ENCODE measurements around the gene WDFY4. TPM values are rescaled to one million over a fixed set of nuclear protein-coding genes. Genes with fewer than 3 reads are reported as not detected.

Gene WDFY4
- total and polyA plus RNA-seq, 2 of the 4 experiments (the other 2 are of a cell fraction): not detected

DNA sequence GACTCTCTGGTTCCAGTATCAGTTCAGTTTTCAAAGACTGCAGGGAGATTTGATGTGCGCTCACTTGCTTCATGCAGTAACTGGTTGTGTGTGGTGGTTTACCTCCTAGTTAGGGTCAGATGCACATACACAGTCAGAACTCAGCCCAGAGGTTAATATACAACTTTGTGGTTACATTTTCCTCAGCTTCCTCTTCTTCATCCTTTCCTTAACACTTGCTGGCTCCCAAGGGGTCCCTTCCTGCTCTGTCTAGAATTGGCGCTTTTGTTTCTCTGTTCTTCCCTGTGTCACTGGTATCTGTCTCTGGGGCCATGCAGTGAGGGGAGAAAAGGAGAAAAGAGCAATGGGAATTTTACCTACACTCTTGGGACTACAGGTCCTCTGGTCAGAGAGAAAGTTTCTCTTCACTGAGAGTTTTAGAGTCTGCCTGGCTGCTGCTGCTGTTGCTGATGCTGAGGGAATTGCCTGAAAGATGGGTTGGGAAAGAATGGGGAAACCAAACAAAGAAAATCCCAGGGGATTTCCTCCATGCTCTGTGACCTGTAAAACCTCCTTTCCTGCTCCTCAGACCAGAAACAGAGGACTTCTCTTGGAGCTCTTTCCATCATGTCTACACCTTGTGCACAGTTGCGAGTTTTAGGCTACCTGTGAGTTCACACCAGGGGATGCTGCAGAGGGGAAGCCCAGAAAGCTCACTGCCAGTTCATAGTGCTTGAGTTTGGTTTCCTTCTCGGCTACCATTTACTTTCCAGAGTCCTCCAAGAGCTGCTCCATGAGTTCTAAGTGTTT lies 74.6 kb downstream of the WDFY4 start:
- Histone ChIP-seq H3K9ac (ENCODE audit: low read depth, low read length) (no peak overlapping the region), H3K18ac (ENCODE audit: low read depth, low read length) (no peak overlapping the region), H3K4me1 (ENCODE audit: control insufficient read depth, insufficient read depth, low read length) (no peaks in the 10 kb centered on the region), H3K36me3 (ENCODE audit: control insufficient read depth, insufficient read depth, low read length) (no peaks in the 10 kb centered on the region), H2BK20ac (ENCODE audit: low read depth, low read length) (no peak overlapping the region), H3K9me1 (ENCODE audit: insufficient read depth, low read length) (no peaks in the 10 kb centered on the region), H2BK120ac (ENCODE audit: low read depth, low read length) (no peak overlapping the region), H4K8ac (ENCODE audit: low read depth in 2 of 2, low read length in 2 of 2) (no peak overlapping the region), H2BK15ac (ENCODE audit: low read depth, low read length) (no peak overlapping the region), H2BK5ac (ENCODE audit: low read depth, low read length, poor library complexity, severe bottlenecking) (no peak overlapping the region), H3K14ac (replicated peaks; ENCODE audit: low read depth, low read length) (no peak overlapping the region), H2AFZ (replicated peaks; ENCODE audit: low read length, poor library complexity) (no peak overlapping the region), H3K4me2 (ENCODE audit: low read depth, low read length) (no peak overlapping the region), H3K4ac (ENCODE audit: low read depth, low read length) (no peak overlapping the region), H3K27me3 (ENCODE audit: control insufficient read depth, insufficient read depth, low read length) (peaks cover 2% of the 10 kb centered on the region), H2AK9ac (replicated peaks; ENCODE audit: low read depth, low read length, poor library complexity) (no peak overlapping the region), H3K27ac (ENCODE audit: insufficient read depth, low read length) (no peak overlapping the region), H4K20me1 (ENCODE audit: insufficient read depth, low read length) (no peaks in the 10 kb centered on the region), H3K4me3 (ENCODE audit: insufficient read depth, low read depth, low read length) (no peak overlapping the region), H3K79me1 (ENCODE audit: low read depth in 1 of 2, low read length in 2 of 2) (no peaks in the 10 kb centered on the region), H4K5ac (ENCODE audit: low read depth, low read length) (no peak overlapping the region), H3K9me3 (ENCODE audit: control insufficient read depth, insufficient read depth, low read length) (no peaks in the 10 kb centered on the region), H4K91ac (ENCODE audit: insufficient read depth, low read depth, low read length) (no peak overlapping the region), H3K23ac (ENCODE audit: low read depth, low read length) (no peak overlapping the region), H2AK5ac (ENCODE audit: low read depth, low read length) (no peak overlapping the region), H3K56ac (ENCODE audit: extremely low read depth, insufficient read depth, low read length) (no peak overlapping the region)
- no peak for DNase-seq
- CTCF ChIA-PET: no interaction called here
- intact Hi-C loops (cut with micrococcal nuclease): no loop called here
- in situ Hi-C loops (cut with MboI; ENCODE audit: low sequenced_read_pairs): no loop called here
- ATAC-seq (ENCODE audit: low read depth): no peak
- no peak for TF ChIP-seq SMC3 (IDR thresholded peaks at IDR 0.05; ENCODE audit: low read depth, low read length)
- TF ChIP-seq, protein P1, sequence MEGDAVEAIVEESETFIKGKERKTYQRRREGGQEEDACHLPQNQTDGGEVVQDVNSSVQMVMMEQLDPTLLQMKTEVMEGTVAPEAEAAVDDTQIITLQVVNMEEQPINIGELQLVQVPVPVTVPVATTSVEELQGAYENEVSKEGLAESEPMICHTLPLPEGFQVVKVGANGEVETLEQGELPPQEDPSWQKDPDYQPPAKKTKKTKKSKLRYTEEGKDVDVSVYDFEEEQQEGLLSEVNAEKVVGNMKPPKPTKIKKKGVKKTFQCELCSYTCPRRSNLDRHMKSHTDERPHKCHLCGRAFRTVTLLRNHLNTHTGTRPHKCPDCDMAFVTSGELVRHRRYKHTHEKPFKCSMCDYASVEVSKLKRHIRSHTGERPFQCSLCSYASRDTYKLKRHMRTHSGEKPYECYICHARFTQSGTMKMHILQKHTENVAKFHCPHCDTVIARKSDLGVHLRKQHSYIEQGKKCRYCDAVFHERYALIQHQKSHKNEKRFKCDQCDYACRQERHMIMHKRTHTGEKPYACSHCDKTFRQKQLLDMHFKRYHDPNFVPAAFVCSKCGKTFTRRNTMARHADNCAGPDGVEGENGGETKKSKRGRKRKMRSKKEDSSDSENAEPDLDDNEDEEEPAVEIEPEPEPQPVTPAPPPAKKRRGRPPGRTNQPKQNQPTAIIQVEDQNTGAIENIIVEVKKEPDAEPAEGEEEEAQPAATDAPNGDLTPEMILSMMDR (conservative IDR thresholded peaks at IDR 0.05; ENCODE audit: low read depth, low read length): no peak
- no peak for TF ChIP-seq MAZ (IDR thresholded peaks at IDR 0.05; ENCODE audit: borderline replicate concordance, low read depth, low read length)
- TF ChIP-seq CHD1 (IDR thresholded peaks at IDR 0.05; ENCODE audit: low read depth, low read length): no peak
- TF ChIP-seq USF2 (IDR thresholded peaks at IDR 0.05; ENCODE audit: low read depth, low read length): no peak
- no peak for TF ChIP-seq BHLHE40 (IDR thresholded peaks at IDR 0.05; ENCODE audit: low read depth, low read length)
- TF ChIP-seq RAD21 (IDR thresholded peaks at IDR 0.05; ENCODE audit: low read length): no peak
- no peak for TF ChIP-seq MAFK (IDR thresholded peaks at IDR 0.05; ENCODE audit: low read depth, low read length)
- TF ChIP-seq POLR2A (IDR thresholded peaks at IDR 0.05; ENCODE audit: low read depth, low read length): no peak
- TF ChIP-seq CEBPB (IDR thresholded peaks at IDR 0.05; ENCODE audit: low read depth, low read length): no peak
- no peak for TF ChIP-seq RCOR1 (IDR thresholded peaks at IDR 0.05; ENCODE audit: insufficient replicate concordance, low read length)
- POLR2A ChIA-PET (ENCODE audit: unreplicated experiment): no interaction called here
- 70% methylated on average over 2 of the region's 4 CpGs; no CpG with 5 or more reads in 1 of the 2 experiments for WGBS, 2 experiments (ENCODE audit: extremely low coverage in 2 of 2, insufficient read length in 1 of 2)
- dilution Hi-C loops (cut with HindIII; ENCODE audit: low sequenced_read_pairs, unreplicated experiment): no loop called here
- no TSS peak for BruUV-seq (replicated peaks)

All from IMR-90 (cell line).